Body of pancreas (tissue), 4 donors: Measurements from ENCODE around the gene TAS2R9.

ENCODE experiments used
- CTCF ChIP-seq, 7 experiments: fragments of 450-650 bp in 4 of 7; fragments of 200-600 bp in 3 of 7; sonication (generic) in 3 of 7; IDR thresholded peaks; one replicate each; pipeline ENCODE4 v1.5.1; 2016 to 2019; ENCODE audit warnings: antibody characterized with exemption in 7 of 7
- POLR2A ChIP-seq, 3 donors: fragments of 450-650 bp; IDR thresholded peaks; one replicate each; pipeline ENCODE4 v1.6.1; 2016; ENCODE audit warnings: antibody characterized with exemption in 3 of 3, mild to moderate bottlenecking in 2 of 3

GRCh38 chr12:10829994-10830393, 20.0 kb upstream of the TAS2R9 start:
- TF ChIP-seq CTCF (IDR thresholded peaks at IDR 0.05) (no peak), POLR2A (IDR thresholded peaks at IDR 0.05) (no peak)
